H1 (cell line): ENCODE results near the gene RABEPK. TPM values are rescaled to one million over a fixed set of nuclear protein-coding genes. Genes with fewer than 3 reads are reported as not detected.

ENCODE experiments used
- CTCF ChIA-PET: fragments of 300-600 bp; sonication (Branson Sonifier 250); formaldehyde crosslinking; loops from one replicate; lab custom pipeline; 2021; ENCODE audit not compliant: partially characterized antibody; lab: Charles Lee
- POLR2A ChIA-PET: fragments of 300-600 bp; sonication (Branson Sonifier 250); formaldehyde crosslinking; loops from one replicate; lab custom pipeline; 2021; ENCODE audit warnings: inconsistent platforms; ENCODE audit not compliant: partially characterized antibody; lab: Charles Lee
- DNase-seq, 2 experiments: peaks; one replicate each; pipeline versions ENCODE4 v3.0.0 to v3.0.0-alpha.2; 2010 to 2022; ENCODE audit warnings: low spot score in 2 of 2, low read depth in 1 of 2, mixed read lengths in 1 of 2
- FAIRE-seq: peaks from 2 replicates; lab custom pipeline; 2011; peaks lifted over from hg19 to GRCh38; lab: Jason Lieb, UNC
- H2AFZ ChIP-seq: 2 replicates; pipeline ENCODE4 v1.8.1; 2012; ENCODE audit warnings: low read length, inconsistent platforms
- H2AK5ac ChIP-seq: 2 replicates; pipeline ENCODE4 v1.6.1; 2013; ENCODE audit warnings: low read depth, low read length
- H2BK120ac ChIP-seq: replicated peaks from 2 replicates; pipeline ENCODE3; 2013; ENCODE audit warnings: low read depth, low read length, inconsistent platforms
- H2BK12ac ChIP-seq: 2 replicates; pipeline ENCODE4 v1.6.1; 2013; ENCODE audit warnings: low read depth, low read length
- H2BK15ac ChIP-seq: 2 replicates; pipeline ENCODE4 v1.6.1; 2013; ENCODE audit warnings: low read length
- H2BK20ac ChIP-seq: 2 replicates; pipeline ENCODE4 v1.6.1; 2013; ENCODE audit warnings: low read length
- H2BK5ac ChIP-seq: 2 replicates; pipeline ENCODE4 v1.6.1; 2013; ENCODE audit warnings: low read depth, low read length
- H3K14ac ChIP-seq: 2 replicates; pipeline ENCODE4 v1.6.1; 2013; ENCODE audit warnings: inconsistent platforms; ENCODE audit not compliant: insufficient read length
- H3K18ac ChIP-seq: 2 replicates; pipeline ENCODE4 v1.6.1; 2013; ENCODE audit warnings: low read length; ENCODE audit errors: extremely low read depth
- H3K23ac ChIP-seq: 2 replicates; pipeline ENCODE4 v1.6.1; 2013; ENCODE audit warnings: inconsistent platforms; ENCODE audit not compliant: insufficient read length
- H3K23me2 ChIP-seq: 2 replicates; pipeline ENCODE4 v1.6.1; 2013; ENCODE audit warnings: low read depth, low read length
- H3K27ac ChIP-seq: 2 replicates; pipeline ENCODE4 v1.6.1; 2011; ENCODE audit warnings: low read depth, low read length, inconsistent platforms
- H3K27me3 ChIP-seq, 4 experiments: replicated peaks in 1 of 4; 1 replicate in 1 of 4; 2 replicates in 3 of 4; pipeline versions ENCODE4 v1.6.1 to v1.8.1; 2011 to 2013; ENCODE audit warnings: low read length in 3 of 4, mild to moderate bottlenecking in 3 of 4, inconsistent platforms in 2 of 4, mixed read lengths in 2 of 4, moderate library complexity in 1 of 4; ENCODE audit not compliant: control insufficient read depth in 3 of 4, insufficient read depth in 3 of 4; ENCODE audit errors: extremely low read depth in 1 of 4
- H3K36me3 ChIP-seq, 4 experiments: 2 replicates each; pipeline versions ENCODE4 v1.6.1 to v1.8.1; 2011 to 2013; ENCODE audit warnings: mild to moderate bottlenecking in 4 of 4, low read length in 3 of 4, moderate library complexity in 2 of 4, control low read depth in 1 of 4, inconsistent platforms in 1 of 4; ENCODE audit not compliant: insufficient read depth in 4 of 4, control insufficient read depth in 2 of 4
- H3K4ac ChIP-seq: replicated peaks from 2 replicates; pipeline ENCODE3; 2013; ENCODE audit warnings: low read length, low read depth, mixed read lengths, inconsistent platforms; ENCODE audit not compliant: insufficient read length
- H3K4me1 ChIP-seq, 4 experiments: replicated peaks in 1 of 4; 1 replicate in 1 of 4; 2 replicates in 3 of 4; pipeline versions ENCODE4 v1.6.1 to v1.8.1; 2011 to 2013; ENCODE audit warnings: low read length in 3 of 4, inconsistent platforms in 2 of 4, mixed read lengths in 1 of 4; ENCODE audit not compliant: insufficient read depth in 4 of 4, control insufficient read depth in 3 of 4
- H3K4me2 ChIP-seq, 2 experiments: 2 replicates each; pipeline versions ENCODE4 v1.6.1 to v1.8.1; 2011 to 2013; ENCODE audit warnings: low read depth in 2 of 2, low read length in 2 of 2, control low read depth in 1 of 2, inconsistent platforms in 1 of 2, mild to moderate bottlenecking in 1 of 2; ENCODE audit not compliant: insufficient read depth in 1 of 2
- H3K4me3 ChIP-seq, 4 experiments: fragments of 200-600, 300-600 bp in 1 of 4; sonication (generic), shearing (Covaris generic), sonication (Bioruptor Twin) in 1 of 4; 2 replicates each; pipeline versions ENCODE4 v1.5.1 to v1.8.1; 2011 to 2016; ENCODE audit warnings: low read length in 4 of 4, low read depth in 3 of 4, control low read depth in 2 of 4, inconsistent platforms in 2 of 4, mild to moderate bottlenecking in 2 of 4, mixed read lengths in 1 of 4, moderate library complexity in 1 of 4; ENCODE audit not compliant: insufficient read depth in 2 of 4; ENCODE audit errors: extremely low read depth in 1 of 4
- H3K56ac ChIP-seq: replicated peaks from 2 replicates; pipeline ENCODE3; 2013; ENCODE audit warnings: low read depth, mild to moderate bottlenecking, mixed read lengths, low read length, inconsistent platforms; ENCODE audit not compliant: insufficient read length
- H3K79me1 ChIP-seq: 2 replicates; pipeline ENCODE4 v1.6.1; 2013; ENCODE audit warnings: low read depth, low read length, control low read depth
- H3K79me2 ChIP-seq, 2 experiments: 2 replicates each; pipeline versions ENCODE4 v1.6.1 to v1.8.1; 2012 to 2013; ENCODE audit warnings: low read length in 2 of 2, mild to moderate bottlenecking in 2 of 2, inconsistent platforms in 1 of 2; ENCODE audit not compliant: insufficient read depth in 2 of 2, control insufficient read depth in 1 of 2
- H3K9ac ChIP-seq, 4 experiments: replicated peaks in 1 of 4; 1 replicate in 1 of 4; 2 replicates in 3 of 4; pipeline versions ENCODE4 v1.6.1 to v1.8.1; 2011 to 2013; ENCODE audit warnings: low read depth in 3 of 4, low read length in 3 of 4, control low read depth in 2 of 4, mild to moderate bottlenecking in 2 of 4, moderate library complexity in 2 of 4, inconsistent platforms in 1 of 4; ENCODE audit errors: extremely low read depth in 1 of 4
- H3K9me3 ChIP-seq, 2 experiments: 2 replicates each; pipeline versions ENCODE4 v1.6.1 to v1.8.1; 2012 to 2013; ENCODE audit warnings: mild to moderate bottlenecking in 2 of 2, moderate library complexity in 2 of 2, control low read depth in 1 of 2, inconsistent platforms in 1 of 2, low read depth in 1 of 2, low read length in 1 of 2, mixed read lengths in 1 of 2; ENCODE audit not compliant: insufficient read depth in 2 of 2
- H4K20me1 ChIP-seq, 2 experiments: replicated peaks in 1 of 2; 2 replicates each; pipeline versions ENCODE3 to v1.8.1; 2011 to 2013; ENCODE audit warnings: inconsistent platforms in 2 of 2, low read length in 2 of 2, mild to moderate bottlenecking in 1 of 2; ENCODE audit not compliant: insufficient read depth in 2 of 2, control insufficient read depth in 1 of 2
- H4K5ac ChIP-seq: 2 replicates; pipeline ENCODE4 v1.6.1; 2013; ENCODE audit warnings: low read length, low read depth, mixed read lengths, inconsistent platforms; ENCODE audit not compliant: insufficient read length
- H4K8ac ChIP-seq: 2 replicates; pipeline ENCODE4 v1.8.0; 2013; ENCODE audit warnings: mild to moderate bottlenecking, moderate library complexity, low read length, inconsistent platforms; ENCODE audit not compliant: insufficient read depth; ENCODE audit errors: extremely low read depth
- H4K91ac ChIP-seq: replicated peaks from 2 replicates; pipeline ENCODE3; 2013; ENCODE audit warnings: low read length, mixed read lengths, inconsistent platforms; ENCODE audit not compliant: insufficient read length
- CEBPB ChIP-seq: IDR thresholded peaks from 2 replicates; pipeline ENCODE4 v1.6.1; 2012; ENCODE audit warnings: low read depth, low read length
- EGR1 ChIP-seq: IDR thresholded peaks from 2 replicates; pipeline ENCODE4 v1.6.1; 2011; ENCODE audit warnings: low read depth, low read length, borderline replicate concordance
- YY1 ChIP-seq: IDR thresholded peaks from 2 replicates; pipeline ENCODE4 v1.6.1; 2011; ENCODE audit warnings: low read depth, mild to moderate bottlenecking, low read length
- ZNF274 ChIP-seq: IDR thresholded peaks from 2 replicates; pipeline ENCODE4 v1.7.0; 2012; ENCODE audit warnings: low read length, borderline replicate concordance; ENCODE audit errors: extremely low read depth
- WGBS, 2 experiments: shearing (Covaris generic) in 1 of 2; methylation state at CpG; one replicate each; pipeline versions ENCODE4 v1.1.6 to v1.1.7; 2013 to 2015; ENCODE audit warnings: low lambda C conversion rate in 2 of 2, mixed read lengths in 2 of 2, inconsistent platforms in 1 of 2, low coverage in 1 of 2, missing lambda C conversion rate in 1 of 2; ENCODE audit not compliant: insufficient replicate concordance in 2 of 2, insufficient coverage in 1 of 2, insufficient read length in 1 of 2; ENCODE audit errors: extremely low coverage in 1 of 2, missing lambda C conversion rate in 1 of 2; 5-methylcytosine and 5-hydroxymethylcytosine counted together
- polyA plus RNA-seq, 7 experiments: library from polyadenylated mRNA; depleted of rRNA in 3 of 7; stranded (reverse) in 5 of 7; unstranded in 2 of 7; fragments of >200 nt in 5 of 7; fragments of 200-250 nt in 2 of 7; gene quantifications; 1 replicate in 5 of 7; 2 replicates in 1 of 7; 4 replicates in 1 of 7; pipeline versions ENCODE4 v1.2.1 to v1.2.3, GENCODE V29; 2011 to 2013; ENCODE audit warnings: missing spikeins in 2 of 7, mixed read lengths in 2 of 7
- total RNA-seq: library from RNA; stranded (reverse); fragmentation: NEBNext Ultra II Directional; extraction: Animal tissue kit (Norgen Biotek cat#: 25700); gene quantifications from 2 replicates; pipeline ENCODE4 v1.2.1, GENCODE V29; 2021

Gene RABEPK
- total and polyA plus RNA-seq, 2 of the 8 experiments (the other 6 are each of a cell fraction or from before 2014, with no cell fraction given) = 26.3 to 34.3 TPM

DNA sequence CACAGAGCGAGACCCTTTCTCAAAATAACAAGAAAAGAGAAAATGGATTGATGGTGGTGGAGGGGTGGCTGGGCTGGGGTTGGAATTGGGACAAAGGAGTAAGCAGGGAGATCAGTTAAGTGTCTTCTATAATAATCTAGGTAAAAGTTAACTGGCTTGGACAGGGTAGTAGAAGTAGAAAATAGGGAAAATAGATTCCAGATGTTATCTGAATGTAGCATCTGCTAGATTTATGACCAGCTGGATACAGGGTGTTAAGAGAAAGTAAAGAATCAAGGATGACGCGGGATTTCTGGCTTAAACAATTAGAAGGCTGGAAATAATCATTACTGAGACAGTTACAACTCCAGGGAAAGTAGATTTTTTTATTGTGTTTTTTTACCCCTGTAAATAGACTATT lies 23.7 kb upstream of the RABEPK start:
- peaks cover 7 to 8% of the 10 kb centered on the region in 2 experiments for H4K20me1 ChIP-seq
- TF ChIP-seq YY1 (no peak), EGR1 (no peak), CEBPB (no peak), ZNF274 (no peak)

More for the DNA sequence above, 23.7 kb upstream of the RABEPK start:
- H3K79me1 ChIP-seq = no peaks in the 10 kb centered on the region
- no peak overlapping the region for H2AK5ac ChIP-seq
- FAIRE-seq = no peak
- no peak overlapping the region for H3K27ac ChIP-seq
- no peak overlapping the region for H3K4me2 ChIP-seq
- DNase-seq = no peak
- H2BK120ac ChIP-seq = no peak overlapping the region
- H3K56ac ChIP-seq = no peak overlapping the region
- H2AFZ ChIP-seq = no peak overlapping the region
- peaks cover 4 to 87% of the 10 kb centered on the region in 2 experiments; a peak in 3 of 4 replicates for H3K79me2 ChIP-seq
- H3K9ac ChIP-seq = no peak overlapping the region
- H4K8ac ChIP-seq = no peak overlapping the region
- H3K9me3 ChIP-seq = no peaks in the 10 kb centered on the region
- H3K18ac ChIP-seq = no peak overlapping the region
- H3K23me2 ChIP-seq = no peaks in the 10 kb centered on the region
- POLR2A ChIA-PET = interaction anchor here (1.1 kb wide), 1 partner anchor 8 kb away, joined by 5 read pairs; no protein-coding TSS in a partner anchor
- H3K4me1 ChIP-seq = no peaks in the 10 kb centered on the region
- H3K4ac ChIP-seq = no peak overlapping the region
- H3K4me3 ChIP-seq = no peak overlapping the region
- H3K14ac ChIP-seq = no peak overlapping the region
- H4K91ac ChIP-seq = no peak overlapping the region
- no peak overlapping the region for H2BK12ac ChIP-seq
- 98% methylated on average over 3 of the region's 3 CpGs; no CpG with 5 or more reads in 1 of the 2 experiments for WGBS, 2 experiments
- no peak overlapping the region for H4K5ac ChIP-seq
- H2BK20ac ChIP-seq = no peak overlapping the region
- CTCF ChIA-PET = interaction anchor here (0.6 to 1.1 kb wide), 4 partner anchors 12 to 208 kb away, joined by 3 read pairs; no protein-coding TSS in a partner anchor
- H3K27me3 ChIP-seq = no peaks in the 10 kb centered on the region
- H2BK5ac ChIP-seq = no peak overlapping the region
- no peak overlapping the region for H3K23ac ChIP-seq
- no peak overlapping the region for H2BK15ac ChIP-seq
- no peaks in the 10 kb centered on the region for H3K36me3 ChIP-seq
